ENCODE measurements around the gene EIF3F.

The EIF3F gene

DNA sequence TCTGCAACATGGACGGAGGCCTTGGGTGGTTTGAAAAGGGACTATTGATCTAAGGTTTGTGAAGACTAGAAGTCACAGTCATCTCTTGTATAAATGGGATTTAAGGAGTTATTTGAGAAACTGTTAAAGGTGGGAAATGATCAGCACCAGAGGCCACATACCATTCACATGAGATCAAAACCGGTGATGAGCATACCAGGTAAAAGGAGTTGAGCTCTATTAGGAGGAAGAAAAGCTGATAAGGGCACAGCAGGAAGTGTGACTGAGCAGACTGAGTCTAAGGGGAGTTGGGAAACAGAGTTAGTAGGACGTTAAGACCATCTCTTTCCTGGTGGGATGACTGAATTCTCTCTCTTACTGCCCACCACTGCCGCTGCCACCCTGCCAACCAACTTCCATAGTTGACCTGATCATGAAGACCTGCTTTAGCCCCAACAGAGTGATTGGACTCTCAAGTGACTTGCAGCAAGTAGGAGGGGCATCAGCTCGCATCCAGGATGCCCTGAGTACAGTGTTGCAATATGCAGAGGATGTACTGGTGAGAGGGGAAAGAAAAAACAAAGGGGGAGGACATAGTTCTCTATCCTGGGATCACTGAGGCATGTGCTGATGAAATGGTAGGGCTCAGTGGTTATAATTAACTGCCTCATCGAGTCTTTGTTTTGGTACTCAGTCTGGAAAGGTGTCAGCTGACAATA, 7.6 kb downstream of the EIF3F start:
- DNase-seq, result no peak

DNA sequence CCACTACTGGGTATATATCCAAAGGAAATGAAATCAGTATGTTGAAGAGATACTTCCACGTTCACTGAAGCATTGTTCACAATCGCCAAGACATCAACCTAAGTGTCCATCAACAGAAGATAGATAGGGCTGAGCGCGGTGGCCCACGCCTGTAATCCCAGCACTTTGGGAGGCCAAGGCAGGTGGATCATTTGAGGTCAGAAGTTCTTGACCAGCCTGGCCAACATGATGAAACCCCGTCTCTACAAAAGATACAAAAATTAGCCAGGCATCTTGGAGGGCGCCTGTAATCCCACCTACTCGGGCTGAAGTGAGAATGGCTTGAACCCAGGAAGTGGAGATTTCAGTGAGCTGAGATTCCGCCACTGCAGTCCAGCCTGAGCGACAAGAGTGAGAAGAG, 12.7 kb downstream of the EIF3F start:
- DNase-seq, result no peak

DNA sequence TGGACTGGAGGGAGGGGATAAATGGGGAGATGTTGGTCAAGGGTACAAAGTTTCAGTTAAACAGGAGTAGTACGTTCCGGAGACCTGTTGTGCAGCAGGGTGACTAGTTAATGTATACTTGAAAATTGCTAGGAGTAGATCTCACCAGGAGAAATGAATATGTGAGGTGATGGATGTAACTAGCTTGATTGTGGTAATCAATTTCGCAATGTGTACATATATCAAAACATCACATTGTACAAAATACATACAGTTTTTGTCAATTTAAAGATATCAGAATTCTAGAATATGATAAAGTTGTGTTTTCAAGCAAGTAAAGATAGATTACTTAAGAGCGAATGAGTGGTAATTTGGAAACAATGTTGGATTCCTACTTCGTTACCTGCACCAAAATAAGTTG, 13.3 kb downstream of the EIF3F start:
- no peak for DNase-seq

DNA sequence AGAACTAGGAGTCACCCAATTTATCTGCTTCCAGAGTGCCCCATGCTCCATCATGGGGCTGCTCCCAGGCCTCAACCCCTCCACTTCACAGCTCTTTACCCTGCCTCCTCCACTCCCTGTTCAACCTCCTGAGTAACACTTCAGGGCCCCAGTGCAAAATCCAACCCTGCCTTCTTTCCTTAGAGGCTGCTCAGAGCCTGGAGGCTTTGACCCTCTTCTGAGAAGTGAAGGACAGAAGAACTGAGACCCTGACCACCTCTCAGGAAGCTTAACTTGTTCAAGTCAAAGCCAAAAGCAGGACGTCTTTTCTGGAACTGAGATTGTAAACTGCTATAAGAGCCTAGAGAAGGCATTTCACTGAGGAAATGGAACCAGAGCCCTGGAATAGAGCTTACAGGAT, 15.5 kb downstream of the EIF3F start:
- no peak for DNase-seq

GRCh38 chr11:8003187-8003586, 16.1 kb downstream of the EIF3F start:
- DNase-seq, result no peak

DNA sequence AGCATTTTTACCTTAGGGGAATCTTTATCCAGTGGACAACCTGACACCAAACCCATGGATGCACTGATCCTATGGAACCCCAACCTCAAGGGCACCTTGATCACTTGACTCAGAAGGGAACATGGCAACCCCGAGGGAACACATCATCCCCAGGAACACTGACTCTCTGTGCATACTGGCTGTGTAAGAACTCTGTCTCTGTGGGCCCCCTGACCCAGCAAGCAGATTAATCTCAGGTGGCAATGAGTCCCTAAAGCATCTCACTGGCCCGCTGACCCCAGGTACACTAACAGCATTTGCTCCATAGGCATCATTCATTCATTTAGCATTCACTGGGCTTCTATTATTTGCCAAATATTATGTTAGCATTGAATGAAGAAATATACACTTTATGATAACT, 16.9 kb downstream of the EIF3F start:
- no peak for DNase-seq

GRCh38 chr11:8005556-8005955, 18.4 kb downstream of the EIF3F start:
- DNase-seq, result no peak

- DNase-seq, result no peak
Observed at GRCh38 chr11:8006349-8006977, 19.3 kb downstream of the EIF3F start.

GRCh38 chr11:8008212-8008611, 21.1 kb downstream of the EIF3F start:
- no peak for DNase-seq

GRCh38 chr11:8009856-8010255, 22.7 kb downstream of the EIF3F start:
- no peak for DNase-seq

- DNase-seq, result no peak
Observed at GRCh38 chr11:8011371-8011770, 24.2 kb downstream of the EIF3F start.

GRCh38 chr11:8011981-8012444, 24.9 kb downstream of the EIF3F start:
- DNase-seq, result no peak

GRCh38 chr11:8013833-8014232, 26.7 kb downstream of the EIF3F start:
- no peak for DNase-seq

DNA sequence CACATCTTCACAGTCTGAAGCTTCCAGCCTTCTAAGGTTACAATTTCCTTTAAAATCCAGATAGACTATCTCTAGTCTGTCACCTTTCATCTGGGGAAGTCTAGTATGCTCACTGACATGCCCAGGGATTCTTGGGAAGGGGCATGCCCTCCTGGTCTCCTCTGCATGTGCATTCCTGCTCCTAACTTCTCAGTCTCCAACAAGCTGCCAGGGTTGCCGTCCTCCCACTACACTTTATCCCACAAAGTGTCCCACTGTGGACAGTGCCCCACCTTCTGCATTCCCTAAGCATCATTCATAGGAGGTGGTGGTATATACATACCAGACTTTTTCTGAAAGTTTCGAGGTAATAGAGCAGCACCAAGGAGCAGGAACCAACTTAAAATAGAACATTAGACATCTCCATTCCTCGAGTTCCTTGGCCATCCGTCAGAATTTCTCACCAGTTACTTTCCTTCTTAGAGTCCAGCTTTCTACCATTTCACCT, 28.7 kb downstream of the EIF3F start:
- no peak for DNase-seq

DNA sequence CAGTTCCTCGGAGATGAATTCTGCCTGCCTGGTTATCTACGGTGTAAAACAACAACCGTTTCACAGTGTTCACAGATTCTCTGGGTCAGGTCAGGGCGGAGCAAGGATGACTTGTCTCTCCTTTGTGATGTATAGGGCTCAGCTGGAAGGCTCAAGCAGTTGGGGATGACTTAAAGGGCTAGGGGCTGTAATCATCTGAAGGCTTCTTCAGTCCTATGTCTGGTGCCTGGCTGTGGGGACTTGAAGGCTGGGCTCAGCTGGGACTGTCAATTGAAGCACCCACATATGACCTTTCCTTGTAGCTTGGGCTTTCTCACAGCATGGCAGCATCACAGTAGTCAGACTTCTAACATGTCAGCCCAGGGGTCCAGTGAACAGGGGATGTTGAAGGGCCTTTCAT, 29.3 kb downstream of the EIF3F start:
- DNase-seq, result no peak

- no peak for DNase-seq
Observed at GRCh38 chr11:8017071-8017470, 29.9 kb downstream of the EIF3F start.

- no peak for DNase-seq
Observed at GRCh38 chr11:8017894-8018483, 30.9 kb downstream of the EIF3F start.

DNA sequence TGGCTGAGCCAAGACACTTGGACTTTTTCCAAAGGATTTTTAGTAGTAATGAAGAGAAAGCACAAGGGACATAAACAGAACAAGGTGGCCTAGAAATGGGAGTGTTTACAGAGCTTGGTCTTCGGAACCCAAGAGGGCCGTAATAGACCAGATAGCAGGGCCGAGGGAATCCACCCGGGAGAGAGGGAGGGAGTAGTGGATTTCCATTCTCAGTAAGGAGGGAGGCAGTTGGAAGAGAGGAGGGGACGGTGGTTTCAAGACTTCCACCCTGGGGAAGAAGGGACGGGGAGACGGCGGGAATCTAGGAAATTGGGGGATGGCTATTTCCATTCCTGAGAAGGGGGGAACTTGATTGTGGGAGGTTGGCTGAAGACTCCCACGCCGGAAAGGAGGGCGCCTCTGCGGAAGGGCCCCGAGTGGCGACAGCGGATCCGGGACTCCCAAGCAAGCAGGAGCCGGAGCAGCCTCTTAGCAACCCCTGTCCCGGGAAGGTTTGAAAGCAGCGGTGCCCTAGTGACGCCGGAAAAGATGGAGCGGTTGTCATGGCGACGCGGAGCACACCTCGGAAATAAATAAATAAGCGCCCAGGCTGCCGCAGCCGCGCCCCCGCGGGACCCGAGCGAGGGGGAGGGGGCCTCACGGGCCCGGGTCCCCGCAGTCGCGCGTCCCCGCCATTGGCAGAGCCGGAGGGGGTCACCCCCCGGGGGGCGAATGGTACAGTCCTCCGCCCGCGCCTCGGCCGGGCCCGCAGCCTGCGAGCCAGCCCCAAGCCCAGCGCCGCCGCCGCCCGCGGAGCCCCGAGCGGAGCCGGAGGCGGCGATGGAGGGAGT, 31.6 kb downstream of the EIF3F start:
- DNase-seq, result no peak

DNA sequence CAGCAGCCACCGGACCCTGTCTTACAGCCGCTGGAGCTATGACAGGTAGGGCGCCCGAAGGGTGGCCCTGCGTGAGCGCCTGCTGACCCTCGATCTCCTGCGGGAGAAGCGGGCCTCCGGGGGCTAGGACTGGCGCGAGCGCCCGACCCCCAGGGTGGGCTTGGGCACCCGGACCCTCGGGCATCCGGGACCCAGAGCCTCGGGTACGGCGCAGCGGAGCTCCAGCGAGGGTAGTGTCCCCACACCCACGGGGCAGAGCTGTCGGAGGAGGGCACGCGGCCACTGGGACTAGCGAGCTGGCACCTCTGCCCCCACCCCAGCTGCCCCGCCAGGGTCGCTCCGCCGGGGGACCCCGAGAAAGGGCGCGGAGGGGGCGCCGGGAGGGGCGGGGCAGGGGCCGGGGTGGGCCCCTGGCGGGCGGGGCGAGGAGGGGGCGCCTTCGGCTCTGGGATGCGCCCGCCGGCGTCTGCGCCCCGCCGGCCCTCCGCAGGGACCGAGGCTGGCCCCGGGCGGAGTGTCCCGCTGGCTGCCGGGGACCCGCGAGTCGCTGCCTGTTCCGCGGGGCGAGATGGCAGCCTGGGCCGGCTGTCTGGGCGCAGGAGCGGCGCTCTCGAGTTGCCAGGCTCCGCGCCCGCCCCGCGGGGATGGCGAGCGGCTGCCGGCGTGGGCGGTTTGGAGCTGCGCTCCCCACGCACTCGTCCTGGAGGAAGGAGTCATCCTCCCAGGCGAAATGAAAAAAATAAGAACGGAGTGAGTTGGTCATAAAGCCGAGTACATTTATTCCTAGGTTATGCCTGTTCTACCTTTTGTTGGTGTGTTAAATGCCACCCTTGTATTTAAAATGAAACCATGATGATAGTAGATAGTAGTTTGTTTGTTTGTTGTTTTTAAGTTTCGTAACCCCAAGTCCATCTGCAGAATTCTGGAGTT, 32.4 kb downstream of the EIF3F start:
- DNase-seq, result no peak

DNA sequence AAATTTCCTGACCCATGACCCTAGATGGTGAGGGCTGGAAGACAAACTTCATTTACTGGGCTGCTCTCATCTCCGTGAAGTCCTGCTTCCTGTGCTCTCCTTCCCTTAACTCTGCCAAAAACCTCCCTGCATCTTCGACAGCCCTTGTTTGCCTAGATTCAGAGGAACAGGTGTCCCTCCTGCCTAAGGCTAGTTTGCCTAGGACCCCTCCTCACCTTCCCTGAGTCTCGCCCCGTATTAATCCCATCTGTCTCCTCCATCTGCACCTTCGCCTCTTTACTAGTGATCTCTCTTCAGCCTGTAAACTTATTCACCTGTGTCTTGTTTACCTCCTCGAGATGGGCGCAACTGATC, 33.1 kb downstream of the EIF3F start:
- no peak for DNase-seq

DNA sequence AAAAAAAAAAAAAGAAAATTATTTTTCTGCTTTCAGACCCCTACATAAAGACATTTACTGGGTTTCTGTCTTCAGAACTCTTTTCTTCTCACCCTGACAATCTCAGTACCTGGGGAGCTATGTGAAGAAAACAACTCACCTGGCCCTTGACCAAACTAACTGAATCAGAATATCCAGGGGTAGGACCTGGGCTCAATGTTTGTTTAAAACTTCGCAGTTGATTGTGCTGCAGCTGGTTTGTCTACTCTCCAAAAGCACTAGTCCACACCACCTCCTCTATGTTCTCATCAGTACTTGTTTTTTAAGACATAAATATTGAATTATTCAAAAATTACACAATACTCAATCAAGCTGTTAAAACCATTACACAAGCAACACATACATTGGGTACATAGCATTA, 34.8 kb downstream of the EIF3F start:
- no peak for DNase-seq

GRCh38 chr11:8022876-8023275, 35.7 kb downstream of the EIF3F start:
- no peak for DNase-seq

Measured in GF-D8 (cell line).